DMS53 treated with DMSO at 0.1 percent for 48 hours (cell line): ENCODE measurements around the gene GSTT2B.
"Not testable (repeated sequence)": the region's sequence is repeated elsewhere in the genome, so short reads cannot be mapped to it uniquely, and the experiment has no call there.

Source experiments
- DNase-seq: peaks from one replicate; lab custom pipeline; 2025; ENCODE audit not compliant: unreplicated experiment; lab: John Stamatoyannopoulos, UW

Gene GSTT2B

GRCh38 chr22:23949764-23950163 is 11.2 kb downstream of the GSTT2B start:
- not testable (repeated sequence) for DNase-seq

- not testable (repeated sequence) for DNase-seq
Observed at GRCh38 chr22:23947391-23947790, 13.6 kb downstream of the GSTT2B start.

- DNase-seq = not testable (repeated sequence)
Observed at GRCh38 chr22:23940166-23940565, 20.8 kb downstream of the GSTT2B start.

- DNase-seq = no peak
Observed at GRCh38 chr22:23939017-23939357, 22.0 kb downstream of the GSTT2B start.

- DNase-seq = peak; percentile 0
Observed at GRCh38 chr22:23938328-23939016, 22.5 kb downstream of the GSTT2B start.

- DNase-seq = no peak
Observed at GRCh38 chr22:23926561-23926960, 34.4 kb downstream of the GSTT2B start.

- no peak for DNase-seq
Observed at GRCh38 chr22:23925020-23925606, 35.9 kb downstream of the GSTT2B start.

GRCh38 chr22:23922921-23923320 is 38.1 kb downstream of the GSTT2B start:
- no peak for DNase-seq

- not testable (repeated sequence) for DNase-seq
Observed at GRCh38 chr22:23921586-23922201, 39.3 kb downstream of the GSTT2B start.

GRCh38 chr22:23920267-23920611 is 40.8 kb downstream of the GSTT2B start:
- DNase-seq = not testable (repeated sequence)

- DNase-seq = no peak
Observed at GRCh38 chr22:23915290-23915689, 45.7 kb downstream of the GSTT2B start.

GRCh38 chr22:23913661-23914353 is 47.2 kb downstream of the GSTT2B start:
- peak; percentile 64 for DNase-seq

GRCh38 chr22:23913306-23913660 is 47.7 kb downstream of the GSTT2B start:
- DNase-seq = no peak

- no peak for DNase-seq
Observed at GRCh38 chr22:23912293-23912903, 48.6 kb downstream of the GSTT2B start.

GRCh38 chr22:23911318-23911980 is 49.5 kb downstream of the GSTT2B start:
- no peak for DNase-seq

- DNase-seq = peak; percentile 2
Observed at GRCh38 chr22:23910496-23911190, 50.4 kb downstream of the GSTT2B start.

- no peak for DNase-seq
Observed at GRCh38 chr22:23909296-23909898, 51.6 kb downstream of the GSTT2B start.

GRCh38 chr22:23908587-23909205 is 52.3 kb downstream of the GSTT2B start:
- no peak for DNase-seq

GRCh38 chr22:23907423-23907822 is 53.6 kb downstream of the GSTT2B start:
- not testable (repeated sequence) for DNase-seq
